Gastrocnemius medialis (tissue), 4 donors: ENCODE measurements around the gene GHRL.

Experiments
- POLR2A ChIP-seq, 2 donors: fragments of 450-650 bp; IDR thresholded peaks; one replicate each; pipeline ENCODE4 v1.6.1; 2017; ENCODE audit warnings: antibody characterized with exemption in 2 of 2, mild to moderate bottlenecking in 2 of 2, moderate library complexity in 2 of 2
- TF ChIP-seq, protein P1 (sequence below), 5 experiments: fragments of 450-650 bp in 3 of 5; fragments of 200-600 bp in 2 of 5; sonication (generic) in 2 of 5; IDR thresholded peaks in 4 of 5; conservative IDR thresholded peaks in 1 of 5; 1 replicate in 4 of 5; 2 replicates in 1 of 5; pipeline ENCODE4 v1.5.1; 2016 to 2019; ENCODE audit warnings: antibody characterized with exemption in 5 of 5, mild to moderate bottlenecking in 3 of 5, moderate library complexity in 3 of 5

DNA sequence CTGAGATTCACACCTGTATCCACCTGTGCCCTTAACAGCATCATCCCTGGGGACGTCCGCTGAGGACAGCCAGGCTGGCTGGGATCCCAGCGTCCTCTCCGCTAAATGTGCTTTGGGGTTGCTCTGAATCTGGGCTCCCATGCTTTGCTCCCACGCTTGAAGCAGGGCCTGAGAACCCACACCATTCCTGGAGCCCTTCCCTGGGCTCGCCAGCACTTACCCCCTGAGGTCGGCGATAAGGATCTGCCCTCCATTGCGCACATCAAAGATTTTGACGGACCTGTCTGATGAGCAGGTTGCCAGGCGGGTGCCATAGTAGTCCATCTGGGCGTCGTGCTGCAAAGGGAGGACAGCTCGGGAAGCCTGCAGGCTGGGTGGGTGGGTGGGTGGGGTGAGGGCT lies 22.4 kb upstream of the GHRL start:
- TF ChIP-seq, protein P1, sequence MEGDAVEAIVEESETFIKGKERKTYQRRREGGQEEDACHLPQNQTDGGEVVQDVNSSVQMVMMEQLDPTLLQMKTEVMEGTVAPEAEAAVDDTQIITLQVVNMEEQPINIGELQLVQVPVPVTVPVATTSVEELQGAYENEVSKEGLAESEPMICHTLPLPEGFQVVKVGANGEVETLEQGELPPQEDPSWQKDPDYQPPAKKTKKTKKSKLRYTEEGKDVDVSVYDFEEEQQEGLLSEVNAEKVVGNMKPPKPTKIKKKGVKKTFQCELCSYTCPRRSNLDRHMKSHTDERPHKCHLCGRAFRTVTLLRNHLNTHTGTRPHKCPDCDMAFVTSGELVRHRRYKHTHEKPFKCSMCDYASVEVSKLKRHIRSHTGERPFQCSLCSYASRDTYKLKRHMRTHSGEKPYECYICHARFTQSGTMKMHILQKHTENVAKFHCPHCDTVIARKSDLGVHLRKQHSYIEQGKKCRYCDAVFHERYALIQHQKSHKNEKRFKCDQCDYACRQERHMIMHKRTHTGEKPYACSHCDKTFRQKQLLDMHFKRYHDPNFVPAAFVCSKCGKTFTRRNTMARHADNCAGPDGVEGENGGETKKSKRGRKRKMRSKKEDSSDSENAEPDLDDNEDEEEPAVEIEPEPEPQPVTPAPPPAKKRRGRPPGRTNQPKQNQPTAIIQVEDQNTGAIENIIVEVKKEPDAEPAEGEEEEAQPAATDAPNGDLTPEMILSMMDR (IDR thresholded peaks at IDR 0.05 in 4 of 5, conservative IDR thresholded peaks at IDR 0.05 in 1 of 5), result no peak
- TF ChIP-seq POLR2A (IDR thresholded peaks at IDR 0.05), result no peak
